ENCODE results near the gene ROBO4. TPM values are rescaled to one million over a fixed set of nuclear protein-coding genes. Genes with fewer than 3 reads are reported as not detected.

The ROBO4 gene
- total RNA-seq, 2 donors from 2014 or later, result 4.3 to 4.8 TPM

DNA sequence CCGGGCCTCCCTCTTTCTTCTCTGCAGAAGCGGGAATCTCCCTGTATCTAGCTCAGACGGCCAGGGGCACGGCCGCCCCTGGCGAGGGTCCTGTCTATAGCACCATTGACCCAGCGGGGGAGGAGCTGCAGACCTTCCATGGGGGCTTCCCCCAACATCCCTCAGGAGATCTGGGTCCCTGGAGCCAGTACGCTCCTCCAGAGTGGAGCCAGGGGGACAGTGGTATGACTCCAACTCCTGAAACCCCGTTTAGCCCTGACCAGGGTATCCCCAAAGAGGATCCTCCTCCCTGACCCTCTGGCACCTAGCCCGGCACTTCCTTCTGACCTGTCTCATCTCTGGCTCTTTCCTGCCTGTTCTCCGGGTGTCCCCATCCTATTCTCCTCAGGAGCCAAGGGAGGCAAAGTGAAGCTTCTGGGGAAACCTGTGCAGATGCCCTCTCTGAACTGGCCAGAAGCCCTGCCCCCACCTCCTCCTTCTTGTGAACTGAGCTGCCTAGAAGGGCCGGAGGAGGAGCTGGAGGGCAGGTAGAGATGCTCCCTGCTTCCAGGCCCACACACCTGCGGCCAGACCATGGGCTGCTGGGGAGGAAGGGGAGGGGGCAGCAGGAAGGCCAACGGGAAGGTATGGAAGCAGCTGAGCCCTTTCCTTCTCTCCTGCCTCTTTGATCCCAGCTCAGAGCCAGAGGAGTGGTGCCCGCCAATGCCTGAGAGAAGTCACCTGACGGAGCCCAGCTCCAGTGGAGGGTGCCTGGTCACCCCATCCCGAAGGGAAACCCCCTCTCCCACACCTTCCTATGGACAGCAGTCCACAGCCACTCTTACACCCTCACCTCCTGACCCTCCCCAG lies 19.5 kb downstream of the ROBO4 start:
- ATAC-seq (no peak), DNase-seq (no peak)
- intact Hi-C loops (cut with DNase I, micrococcal nuclease), result no loop called here

DNA sequence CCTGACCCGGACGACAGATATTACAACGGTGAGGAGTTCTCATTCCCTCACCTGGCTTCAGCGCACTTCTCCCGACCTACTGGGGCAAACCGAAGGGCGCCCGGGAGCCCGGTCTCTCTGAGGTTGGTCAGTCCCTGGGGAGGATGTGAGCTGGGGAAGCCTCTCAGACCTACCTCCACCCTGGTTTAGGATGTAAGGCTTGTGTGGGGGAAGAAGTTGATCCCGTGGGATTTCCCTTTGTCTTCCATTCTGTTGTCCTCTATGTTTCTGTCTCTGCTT lies 20.1 kb downstream of the ROBO4 start:
- intact Hi-C loops (cut with DNase I, micrococcal nuclease), result no loop called here
- DNase-seq (no peak), ATAC-seq (no peak)

DNA sequence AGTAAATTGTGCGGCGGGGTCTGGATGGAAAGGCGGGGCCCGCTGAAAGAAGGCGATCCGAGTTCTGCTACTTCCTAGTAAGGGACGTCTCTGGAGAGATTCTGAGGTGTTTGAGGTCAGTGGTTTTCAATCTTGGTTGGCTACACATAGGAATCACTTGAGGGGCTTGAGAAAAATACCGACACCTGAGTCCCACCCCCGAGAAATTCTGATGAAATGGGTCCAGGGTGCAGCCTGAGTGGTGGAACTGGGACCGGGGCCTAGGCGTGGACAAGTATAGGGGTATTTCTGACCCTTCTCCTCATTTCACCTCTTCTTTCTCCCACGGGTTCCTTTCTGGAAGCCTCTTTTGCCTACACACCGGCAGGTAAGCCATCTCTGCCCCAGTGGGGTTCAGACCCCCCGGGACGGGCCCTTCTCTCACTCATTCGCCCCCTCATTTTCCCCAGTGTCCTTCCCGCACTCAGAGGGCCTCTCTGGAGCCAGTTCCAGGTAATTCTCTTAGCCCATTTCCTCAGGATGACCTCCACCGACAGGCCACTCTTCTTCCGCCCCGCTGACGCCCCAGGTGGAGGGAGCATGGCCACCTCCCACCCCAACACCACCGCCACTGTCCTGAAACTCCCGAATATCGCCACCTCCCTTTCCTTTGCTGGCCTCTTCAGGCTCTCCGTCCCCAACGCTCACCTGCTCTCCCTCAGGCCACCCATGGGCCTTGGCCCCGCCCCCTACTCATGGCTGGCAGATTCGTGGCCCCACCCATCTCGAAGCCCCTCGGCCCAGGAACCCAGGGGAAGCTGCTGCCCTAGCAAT lies 20.6 kb downstream of the ROBO4 start:
- intact Hi-C loops (cut with DNase I, micrococcal nuclease), result no loop called here
- ATAC-seq (no peak), DNase-seq (no peak)

DNA sequence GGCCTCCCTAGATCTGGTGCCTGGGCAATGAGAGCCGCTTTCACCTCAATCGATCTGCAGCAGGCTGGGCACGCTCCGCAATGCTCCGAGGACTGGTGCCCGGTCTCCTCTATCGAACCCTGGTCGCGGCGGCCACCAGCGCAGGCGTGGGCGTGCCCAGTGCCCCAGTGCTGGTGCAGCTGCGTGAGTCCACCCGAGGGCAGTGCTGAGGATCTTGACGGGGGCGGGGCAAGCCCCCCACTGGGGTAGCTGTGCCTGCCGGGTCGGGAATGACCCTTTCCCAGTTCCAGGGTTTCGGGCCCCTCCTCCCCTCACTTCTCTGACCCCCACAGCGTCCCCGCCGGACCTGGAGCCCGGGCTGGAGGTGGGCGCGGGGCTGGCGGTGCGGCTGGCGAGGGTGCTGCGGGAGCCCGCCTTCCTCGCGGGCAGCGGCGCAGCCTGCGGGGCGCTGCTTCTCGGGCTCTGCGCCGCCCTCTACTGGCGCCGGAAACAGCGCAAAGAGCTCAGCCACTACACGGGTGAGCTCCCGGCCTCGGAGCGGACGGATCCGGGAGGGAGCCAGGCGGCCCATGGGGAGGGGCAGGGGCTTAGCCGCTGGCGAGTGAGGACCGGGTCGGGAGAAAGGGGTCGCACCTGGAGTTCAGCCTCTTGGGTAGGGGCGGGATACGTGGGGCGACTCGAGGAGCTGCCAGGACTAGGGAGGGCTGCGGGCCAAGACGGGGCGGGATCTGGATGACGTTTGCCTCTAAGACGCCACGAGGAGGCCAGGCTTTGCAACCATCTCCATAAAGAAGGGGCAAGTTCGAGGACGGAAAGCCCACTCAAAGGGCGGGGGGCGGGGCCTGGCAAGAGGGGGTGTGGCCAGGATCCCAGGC lies 21.5 kb downstream of the ROBO4 start:
- intact Hi-C loops (cut with DNase I, micrococcal nuclease), result no loop called here
- ATAC-seq, result peak; percentile 94
- peak; percentile 88 to 90 for DNase-seq

DNA sequence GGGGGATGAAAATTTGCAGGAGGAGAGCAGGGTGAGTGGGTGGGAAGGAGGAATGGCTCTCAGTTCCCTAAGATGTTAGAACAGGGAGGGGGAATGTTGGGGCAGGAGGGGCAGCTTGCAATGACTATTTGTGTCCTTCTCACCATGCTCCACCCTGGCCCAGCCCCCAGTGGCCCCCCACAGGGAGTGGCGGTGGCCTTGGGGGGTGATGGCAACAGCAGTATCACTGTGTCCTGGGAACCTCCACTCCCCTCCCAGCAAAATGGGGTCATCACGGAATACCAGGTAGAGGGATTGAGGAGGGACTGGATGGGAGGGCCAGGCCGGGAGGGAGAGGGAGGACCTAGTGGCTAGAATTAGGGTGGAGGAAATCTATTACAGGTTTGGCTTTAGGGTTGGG lies 22.3 kb downstream of the ROBO4 start:
- intact Hi-C loops (cut with DNase I, micrococcal nuclease), result no loop called here
- ATAC-seq (no peak), DNase-seq (no peak)

DNA sequence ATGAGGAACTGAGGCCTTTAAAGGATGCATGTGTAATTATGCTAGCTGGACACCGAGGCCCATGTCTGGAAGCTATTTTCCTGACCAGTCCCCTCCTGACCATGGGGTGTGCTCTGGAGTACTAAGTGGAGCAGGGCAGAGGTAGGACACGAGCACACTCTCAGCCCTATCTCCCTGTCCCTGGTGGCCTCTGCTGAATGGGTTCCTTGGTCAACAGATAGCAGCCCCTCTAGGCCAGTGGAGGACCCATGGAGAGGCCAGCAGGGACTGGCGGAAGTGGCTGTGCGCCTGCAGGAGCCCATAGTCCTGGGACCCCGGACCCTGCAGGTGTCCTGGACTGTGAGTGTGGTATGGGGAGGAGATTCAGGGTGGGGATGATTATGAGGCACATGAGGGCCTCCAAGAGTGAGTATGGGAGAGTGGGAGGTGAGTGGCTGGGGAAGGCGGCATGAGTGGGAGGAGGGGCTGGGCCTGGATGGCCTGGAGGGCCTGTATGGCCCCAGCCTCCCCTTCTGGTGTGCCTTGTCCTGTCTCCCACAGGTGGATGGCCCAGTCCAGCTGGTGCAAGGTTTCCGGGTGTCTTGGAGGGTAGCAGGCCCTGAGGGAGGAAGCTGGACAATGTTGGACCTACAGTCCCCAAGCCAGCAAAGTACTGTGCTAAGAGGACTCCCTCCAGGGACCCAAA lies 23.0 kb downstream of the ROBO4 start:
- ATAC-seq (no peak), DNase-seq (no peak)
- intact Hi-C loops (cut with DNase I, micrococcal nuclease), result no loop called here

DNA sequence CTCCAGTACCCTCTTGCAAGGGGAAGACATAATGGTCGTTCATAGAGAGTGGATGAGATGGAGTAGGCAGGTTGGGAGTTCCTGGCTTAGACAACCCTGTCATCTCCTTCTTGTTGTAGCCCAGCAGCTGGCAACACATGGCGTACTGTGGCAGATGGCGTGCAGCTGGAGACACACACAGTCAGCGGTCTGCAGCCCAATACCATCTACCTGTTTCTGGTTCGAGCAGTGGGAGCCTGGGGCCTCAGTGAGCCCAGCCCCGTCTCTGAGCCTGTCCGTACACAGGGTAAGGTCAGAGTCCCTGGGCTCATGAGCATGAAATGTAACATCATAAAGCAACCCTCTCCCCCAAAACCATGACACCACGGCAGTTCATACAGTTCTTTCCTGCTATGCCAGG lies 23.7 kb downstream of the ROBO4 start:
- ATAC-seq, result no peak
- intact Hi-C loops (cut with DNase I, micrococcal nuclease), result no loop called here
- no peak for DNase-seq

DNA sequence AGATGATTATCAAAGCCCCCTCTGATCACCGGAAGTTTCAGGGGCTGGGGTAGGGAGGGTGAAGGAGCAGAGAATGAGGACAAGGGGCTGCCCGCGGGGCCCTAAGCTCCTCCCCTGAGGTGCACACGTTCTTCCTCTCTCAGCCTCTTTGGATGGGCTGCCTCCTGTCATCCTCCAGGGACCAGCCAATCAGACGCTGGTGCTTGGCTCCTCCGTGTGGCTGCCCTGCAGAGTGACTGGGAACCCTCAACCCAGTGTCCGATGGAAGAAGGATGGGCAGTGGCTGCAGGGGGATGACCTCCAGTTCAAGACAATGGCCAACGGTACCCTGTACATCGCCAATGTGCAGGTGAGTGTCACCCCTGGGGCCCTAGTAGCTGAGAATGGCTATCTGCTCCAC lies 24.9 kb downstream of the ROBO4 start:
- DNase-seq (no peak), ATAC-seq (no peak)
- intact Hi-C loops (cut with DNase I, micrococcal nuclease), result no loop called here

DNA sequence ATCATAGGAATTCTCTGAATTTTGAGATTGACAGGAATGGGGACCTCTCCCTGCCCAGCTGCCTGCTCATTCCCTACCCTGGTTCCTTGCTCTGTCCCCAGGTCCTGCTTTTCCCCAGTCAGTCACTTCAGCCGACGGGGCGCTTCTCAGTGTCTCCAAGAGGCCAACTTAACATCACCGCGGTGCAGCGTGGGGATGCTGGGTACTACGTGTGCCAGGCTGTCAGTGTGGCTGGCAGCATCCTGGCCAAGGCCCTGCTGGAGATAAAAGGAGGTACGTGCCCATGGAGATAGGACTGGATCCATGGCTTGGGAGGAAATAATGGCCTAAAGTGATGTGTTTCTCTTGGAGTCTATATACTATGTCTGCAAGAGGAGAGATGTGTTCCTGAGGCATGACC lies 25.4 kb downstream of the ROBO4 start:
- DNase-seq (no peak), ATAC-seq (no peak)
- intact Hi-C loops (cut with DNase I, micrococcal nuclease), result no loop called here

DNA sequence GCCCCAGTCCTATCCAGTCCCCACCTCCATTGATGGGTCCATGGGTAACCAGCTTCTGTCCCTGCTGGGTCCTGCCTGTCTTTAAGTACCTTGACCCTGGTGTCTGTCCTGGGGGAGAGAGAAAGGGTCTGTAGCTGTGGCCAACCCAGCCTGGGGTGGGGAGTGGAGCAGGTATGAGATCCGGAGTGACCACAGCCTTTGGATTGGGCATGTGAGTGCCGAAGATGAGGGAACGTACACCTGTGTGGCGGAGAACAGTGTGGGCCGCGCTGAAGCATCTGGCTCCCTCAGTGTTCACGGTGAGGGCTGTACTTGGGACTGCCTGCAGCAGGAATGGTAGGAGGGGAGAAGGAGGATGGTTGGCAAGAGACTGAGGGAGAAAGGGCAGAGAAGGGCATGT lies 27.2 kb downstream of the ROBO4 start:
- DNase-seq (no peak), ATAC-seq (no peak)
- intact Hi-C loops (cut with DNase I, micrococcal nuclease), result no loop called here

DNA sequence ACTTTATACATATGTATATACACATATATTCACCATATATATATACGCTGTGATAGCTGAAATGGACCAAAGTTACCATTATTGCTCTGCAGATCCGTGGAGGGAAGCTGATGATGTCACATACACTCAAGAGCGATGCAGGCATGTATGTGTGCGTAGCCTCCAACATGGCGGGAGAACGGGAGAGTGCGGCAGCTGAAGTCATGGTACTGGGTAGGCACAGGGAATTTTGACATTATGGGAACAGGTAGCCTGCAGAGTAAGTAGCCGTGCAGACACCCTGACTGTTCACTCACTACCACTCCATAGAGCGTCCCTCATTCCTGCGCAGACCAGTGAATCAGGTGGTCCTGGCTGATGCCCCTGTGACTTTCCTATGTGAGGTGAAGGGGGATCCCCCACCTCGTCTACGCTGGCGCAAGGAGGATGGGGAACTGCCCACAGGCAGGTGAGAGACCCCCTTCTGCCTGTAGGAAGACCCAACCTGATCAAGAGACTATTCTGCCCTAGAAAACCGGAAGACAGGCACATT lies 27.7 kb downstream of the ROBO4 start:
- DNase-seq (no peak), ATAC-seq (no peak)
- intact Hi-C loops (cut with DNase I, micrococcal nuclease), result no loop called here

DNA sequence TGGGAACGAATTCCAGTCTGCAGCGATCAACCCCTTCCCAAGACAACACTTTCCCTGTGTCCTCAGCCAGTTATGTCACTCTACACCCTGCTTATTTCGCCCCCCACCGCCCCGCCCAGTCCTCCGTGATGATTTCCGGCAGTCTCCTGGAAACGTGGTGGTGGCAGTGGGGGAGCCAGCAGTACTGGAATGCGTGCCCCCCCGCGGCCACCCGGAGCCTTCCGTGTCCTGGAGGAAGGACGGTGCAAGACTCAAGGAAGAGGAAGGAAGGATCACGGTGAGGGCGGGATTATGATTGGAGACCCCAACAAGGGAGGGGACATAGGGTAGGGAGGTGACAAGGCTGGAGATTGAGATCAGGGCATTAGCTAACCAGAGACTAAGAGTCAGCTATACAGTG lies 28.3 kb downstream of the ROBO4 start:
- DNase-seq (no peak), ATAC-seq (no peak)
- intact Hi-C loops (cut with DNase I, micrococcal nuclease), result no loop called here

DNA sequence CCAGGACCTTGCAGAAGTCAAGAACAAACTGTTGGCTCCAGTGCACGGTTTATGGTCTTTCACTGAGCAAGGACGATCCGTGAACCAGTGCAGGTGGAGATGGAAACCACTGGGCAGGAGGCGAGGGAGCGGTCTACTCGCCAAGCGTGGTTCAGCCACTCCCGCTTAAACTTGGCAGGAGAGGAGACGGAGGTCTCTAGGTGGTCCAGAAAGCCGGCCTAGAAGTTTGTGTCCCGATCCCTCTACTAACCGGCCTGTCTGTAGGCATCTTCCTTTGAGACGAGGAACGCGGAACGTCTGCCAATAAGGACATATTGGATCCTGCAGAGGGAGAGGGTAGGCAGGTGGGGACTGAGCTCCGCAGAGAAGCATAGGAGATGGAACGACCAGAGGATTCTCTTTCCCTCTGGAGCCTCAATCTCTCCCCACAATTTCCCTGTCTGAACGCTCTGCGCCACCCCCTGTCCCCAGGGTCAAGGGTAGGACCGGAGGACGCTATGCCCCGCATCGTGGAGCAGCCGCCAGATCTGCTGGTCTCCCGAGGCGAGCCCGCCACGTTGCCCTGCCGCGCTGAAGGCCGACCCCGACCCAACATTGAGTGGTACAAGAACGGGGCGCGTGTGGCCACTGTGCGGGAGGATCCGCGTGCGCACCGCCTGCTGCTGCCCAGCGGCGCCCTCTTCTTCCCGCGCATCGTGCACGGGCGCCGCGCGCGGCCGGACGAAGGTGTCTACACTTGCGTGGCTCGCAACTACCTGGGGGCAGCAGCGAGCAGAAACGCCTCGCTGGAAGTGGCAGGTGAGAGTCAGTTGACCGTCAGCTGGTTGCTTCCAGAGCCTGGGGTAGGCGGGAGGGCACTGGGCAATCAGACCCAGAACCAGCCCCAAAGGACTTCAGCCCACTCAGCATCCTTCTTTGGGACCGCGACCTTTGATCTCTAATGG lies 29.1 kb downstream of the ROBO4 start:
- ATAC-seq (no peak), DNase-seq (no peak)
- intact Hi-C loops (cut with DNase I, micrococcal nuclease), result no loop called here

DNA sequence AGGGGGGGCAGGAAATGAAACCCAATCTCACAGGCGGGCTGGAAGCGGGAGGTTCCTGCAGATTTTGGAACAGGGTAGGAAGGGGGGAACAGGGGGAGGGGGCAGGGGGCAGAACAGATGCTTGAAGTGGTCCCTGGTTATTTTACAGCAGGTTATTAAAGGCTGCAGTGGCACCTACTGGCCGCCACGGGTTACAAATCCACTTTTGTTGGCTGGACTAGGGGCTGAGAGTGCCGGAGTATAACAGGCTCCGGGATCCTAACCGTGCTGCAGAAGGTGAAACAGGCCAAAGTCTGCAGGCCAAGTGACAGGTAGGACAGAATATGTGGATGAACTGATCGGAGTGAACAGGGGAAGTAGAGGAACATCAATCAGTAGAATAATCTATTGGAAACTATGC lies 30.0 kb downstream of the ROBO4 start:
- intact Hi-C loops (cut with DNase I, micrococcal nuclease), result no loop called here
- DNase-seq (no peak), ATAC-seq (peak; percentile 62)

DNA sequence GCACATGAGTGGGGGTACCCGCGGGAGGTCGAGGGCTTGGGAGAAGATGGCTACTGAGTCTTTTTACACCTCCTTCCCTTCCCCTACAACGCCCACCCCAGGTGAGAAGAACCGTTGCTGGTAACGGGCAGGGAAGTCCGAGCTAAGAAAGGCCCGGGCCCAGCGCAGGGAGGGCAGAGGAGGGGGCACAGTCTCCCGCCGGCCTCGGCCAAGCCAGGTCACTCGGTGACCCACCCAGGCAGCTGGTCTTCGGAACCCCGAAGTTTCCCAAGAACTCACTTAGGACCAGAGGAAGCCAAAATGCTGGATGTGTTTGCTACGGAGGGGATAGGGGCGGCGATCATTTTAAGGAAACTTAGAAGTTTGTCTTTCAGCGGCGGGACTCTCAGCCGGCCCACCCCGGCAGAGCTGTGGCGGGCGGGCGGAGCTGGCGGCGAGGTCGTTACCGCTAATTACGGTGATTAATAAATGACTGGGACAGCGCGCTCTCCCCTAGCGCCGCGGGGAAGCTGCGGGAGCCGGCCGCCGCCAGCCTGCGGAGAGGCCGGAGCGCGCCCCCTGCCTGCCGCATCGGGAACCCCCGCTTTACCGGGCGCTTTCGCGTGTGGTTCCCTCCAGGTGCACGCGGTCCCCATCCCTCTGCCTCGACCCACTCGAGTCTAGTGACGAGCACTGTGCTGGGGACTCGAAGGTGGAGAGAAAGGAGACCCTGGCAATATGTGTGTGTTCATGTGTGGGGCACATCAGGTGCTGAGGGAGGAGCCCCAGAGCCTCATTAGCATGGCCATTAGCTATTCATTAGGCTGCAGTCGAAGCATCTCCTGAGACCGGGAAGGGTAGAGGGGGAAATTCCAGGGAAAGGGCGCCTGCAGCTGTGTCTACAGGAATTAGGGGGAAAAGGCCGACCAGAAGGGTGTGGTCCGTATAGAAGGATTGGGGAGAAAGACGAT lies 31.5 kb downstream of the ROBO4 start:
- intact Hi-C loops (cut with DNase I, micrococcal nuclease), result no loop called here
- DNase-seq (peak in 1 of 2 donors; percentile 50), ATAC-seq (peak; percentile 70)

DNA sequence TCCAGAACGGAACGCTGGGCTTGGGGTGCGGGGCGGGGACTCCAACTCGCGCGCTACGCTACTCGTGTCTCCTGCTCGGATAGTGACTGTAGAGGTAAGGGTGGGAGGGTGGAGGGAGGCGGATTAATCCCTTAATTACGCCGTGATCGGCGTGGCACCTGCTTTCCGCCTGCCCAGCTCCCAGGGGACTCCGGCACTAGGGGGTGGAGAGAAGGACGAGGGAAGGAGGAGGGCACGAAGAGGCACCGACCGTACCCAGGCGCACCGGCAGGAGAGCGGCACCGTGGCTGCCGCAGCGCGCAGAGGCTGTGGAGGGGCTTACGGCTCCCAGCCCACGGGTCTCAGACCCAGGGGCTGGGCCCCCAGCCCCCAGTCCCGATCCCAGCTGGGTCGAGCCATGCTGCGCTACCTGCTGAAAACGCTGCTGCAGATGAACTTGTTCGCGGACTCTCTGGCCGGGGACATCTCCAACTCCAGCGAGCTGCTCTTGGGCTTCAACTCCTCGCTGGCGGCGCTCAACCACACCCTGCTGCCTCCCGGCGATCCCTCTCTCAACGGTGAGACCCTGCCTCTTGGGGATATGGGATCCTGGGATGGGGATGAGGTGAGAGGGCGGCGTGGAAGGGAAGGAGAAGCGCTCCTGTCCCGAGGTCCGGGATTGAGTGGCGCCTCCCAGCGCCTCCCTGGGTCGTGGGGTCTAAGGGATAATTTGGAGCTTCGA lies 32.3 kb downstream of the ROBO4 start, which contains the start of gene ROBO3:
Gene ROBO3, plus strand, starts transcription at position 252 of the 721 bp plus-strand sequence. Its CDS starts 146 bp downstream, at position 398.
- intact Hi-C loops (cut with DNase I, micrococcal nuclease), result no loop called here
- DNase-seq (no peak), ATAC-seq (no peak)
